ENCODE results near the gene NPDC1.

Gene NPDC1

DNA sequence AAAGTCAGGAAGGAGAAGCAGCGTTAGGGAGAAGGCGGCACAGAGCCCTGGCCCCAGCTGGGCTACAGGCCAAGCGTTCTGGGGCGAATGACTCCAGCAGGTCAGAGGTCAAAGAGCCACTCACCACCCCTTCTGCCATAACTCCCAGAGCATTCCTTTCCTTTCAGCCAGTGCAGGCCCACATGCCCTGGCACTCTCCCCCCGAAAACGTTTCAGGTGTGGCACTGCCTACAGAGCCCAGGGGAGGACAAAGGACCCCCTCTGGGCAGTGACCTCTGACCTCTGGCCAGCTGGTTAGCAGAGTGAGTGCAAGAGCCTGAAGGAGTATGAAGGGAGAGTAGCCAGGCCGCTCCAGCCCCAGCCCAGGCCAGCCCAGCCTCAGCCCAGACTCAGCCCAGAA lies 22.8 kb downstream of the NPDC1 start:
- DNase-seq = no peak

DNA sequence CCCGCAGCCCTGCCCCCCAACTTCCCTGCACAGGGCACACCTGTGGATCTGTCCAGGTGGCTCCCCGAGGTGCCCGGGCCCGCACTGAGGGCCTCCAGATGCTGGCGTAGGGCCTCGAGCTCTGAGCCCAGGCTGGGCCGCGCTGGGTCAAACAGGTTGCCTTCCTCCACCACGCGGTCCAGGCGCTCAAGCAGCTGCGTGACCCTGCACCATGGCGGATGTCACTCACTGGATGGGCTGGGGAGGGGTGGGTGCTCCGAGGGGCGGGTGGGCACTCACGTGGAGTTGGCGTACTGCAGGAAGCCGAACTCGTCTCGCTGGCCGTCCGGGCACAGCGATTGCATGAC lies 23.3 kb downstream of the NPDC1 start:
- no peak for DNase-seq

DNA sequence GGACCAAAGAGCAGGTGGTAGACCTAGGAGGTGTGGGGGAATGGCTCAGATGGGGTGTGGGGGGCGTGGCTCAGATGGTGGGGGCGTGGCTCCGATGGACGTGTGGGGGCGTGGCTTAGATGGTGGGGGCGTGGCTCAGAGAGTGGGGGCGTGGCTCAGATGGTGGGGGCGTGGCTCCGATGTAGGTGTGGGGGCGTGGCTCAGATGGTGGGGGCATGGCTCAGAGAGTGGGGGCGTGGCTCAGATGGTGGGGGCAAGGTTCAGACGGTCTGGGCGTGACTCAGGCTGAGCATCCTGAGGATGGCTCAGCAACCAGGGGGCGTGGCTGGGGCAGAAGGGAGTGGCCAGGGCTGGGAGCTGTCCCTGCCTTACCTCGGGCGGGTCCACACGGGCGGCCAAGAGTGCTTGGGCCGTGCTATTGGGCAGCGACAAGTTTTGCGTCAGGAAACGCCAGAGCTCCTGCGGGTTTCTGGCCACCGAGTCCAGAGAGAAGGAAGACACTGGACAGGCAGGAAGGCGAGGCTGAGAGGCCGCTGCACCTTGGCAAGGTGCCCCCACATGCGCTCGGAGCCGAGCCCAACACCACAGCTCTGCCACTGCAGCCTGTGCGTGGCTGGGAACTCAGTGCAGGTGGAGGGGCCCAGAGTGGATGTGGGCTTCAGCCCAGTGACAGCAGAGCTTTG lies 23.9 kb downstream of the NPDC1 start:
- no peak for DNase-seq

DNA sequence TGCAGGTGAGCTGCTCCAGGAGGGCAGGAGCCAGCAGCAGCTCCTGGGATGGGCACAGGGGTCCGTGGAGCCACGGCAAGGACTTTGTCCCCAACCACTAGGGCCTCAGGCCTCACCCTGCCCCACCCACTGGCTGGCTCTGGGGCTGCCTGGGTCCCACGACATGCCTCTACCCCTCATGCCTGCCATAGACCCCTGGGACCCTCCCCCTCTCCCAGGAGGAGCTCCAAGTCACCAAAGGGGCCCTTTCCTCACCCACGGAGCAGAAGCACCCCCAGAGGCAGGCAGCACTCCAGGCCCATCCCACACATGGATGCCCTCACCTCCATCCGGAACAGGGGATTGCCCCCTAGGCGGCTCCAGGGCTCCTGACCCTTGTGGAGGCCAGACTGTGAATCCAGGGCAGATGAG lies 24.4 kb downstream of the NPDC1 start:
- DNase-seq = no peak

DNA sequence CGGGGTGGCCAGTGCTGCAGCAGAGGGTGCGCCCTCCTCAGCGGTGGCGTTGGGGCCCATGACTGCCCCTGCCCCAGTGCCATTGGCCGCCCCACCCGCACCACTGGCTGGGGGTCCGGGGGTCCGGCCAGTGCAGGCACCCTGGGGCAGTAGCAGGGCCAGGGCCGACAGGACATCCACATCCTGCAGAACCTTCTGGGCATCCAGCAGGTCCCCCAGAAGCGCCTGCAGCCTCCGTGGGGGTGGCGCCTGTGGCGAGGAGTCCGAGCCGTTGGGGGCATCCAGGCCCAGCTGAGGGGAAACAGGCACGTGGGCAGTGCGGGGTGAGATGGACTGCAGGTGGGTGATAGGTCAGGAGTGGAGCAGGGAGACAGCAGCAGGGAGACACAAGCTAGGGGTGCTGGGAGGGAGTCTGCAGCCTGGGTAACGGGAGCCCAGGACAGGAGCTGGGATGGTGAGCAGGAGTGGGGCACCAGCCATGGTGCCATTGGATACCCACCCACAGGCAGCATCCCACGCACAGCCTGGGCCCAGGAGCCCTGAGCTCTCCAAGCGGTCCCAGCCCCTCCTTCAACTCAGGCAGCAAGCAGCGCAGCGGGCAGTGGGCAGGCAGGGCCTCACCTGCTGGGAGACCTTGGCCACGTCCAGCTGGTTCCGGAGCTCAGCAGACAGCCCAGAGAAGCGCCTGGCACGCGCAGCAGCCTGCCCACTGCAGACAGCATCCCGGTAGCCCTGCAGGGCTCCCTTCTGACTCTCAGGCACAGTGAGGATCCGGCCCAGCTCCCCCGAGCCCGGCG lies 25.0 kb downstream of the NPDC1 start:
- no peak for DNase-seq

DNA sequence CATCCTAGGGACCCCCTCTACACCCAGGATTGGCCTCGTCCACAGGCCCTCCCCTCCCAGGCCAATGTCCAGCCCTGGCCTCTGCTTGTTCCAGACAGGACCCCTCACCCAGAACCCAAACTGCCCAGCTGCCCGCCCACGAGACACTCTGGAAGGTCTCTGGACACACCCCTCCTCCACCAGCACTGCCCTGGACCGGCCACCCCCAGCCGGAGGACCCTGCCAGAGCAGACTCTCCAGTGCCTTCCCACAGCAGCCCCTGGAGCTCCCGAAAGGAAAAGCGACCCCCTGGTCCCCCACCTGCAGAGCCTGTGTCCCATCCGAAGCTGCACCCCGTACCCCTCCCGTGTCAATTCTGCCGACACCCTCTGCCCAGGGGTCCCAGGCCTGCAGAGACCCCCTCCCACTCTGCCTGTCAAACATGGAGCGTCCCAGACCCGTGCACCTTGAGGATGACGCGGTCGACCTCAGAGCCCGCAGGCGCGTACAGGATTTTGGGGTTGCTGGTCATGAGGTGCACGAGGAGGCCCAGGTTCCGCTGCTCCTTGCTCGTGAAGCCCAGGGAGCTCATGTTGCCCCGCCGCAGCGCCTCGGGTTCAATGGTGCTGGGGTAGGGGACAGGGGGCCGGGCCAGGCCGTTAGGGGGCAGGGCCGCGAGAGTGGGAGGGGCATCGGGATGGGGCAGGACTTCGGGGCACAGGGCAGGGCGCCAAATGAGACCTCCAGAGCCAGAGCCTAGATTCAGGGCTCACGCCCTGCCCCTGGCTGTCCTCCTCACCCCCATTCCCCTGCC lies 25.9 kb downstream of the NPDC1 start:
- no peak for DNase-seq

DNA sequence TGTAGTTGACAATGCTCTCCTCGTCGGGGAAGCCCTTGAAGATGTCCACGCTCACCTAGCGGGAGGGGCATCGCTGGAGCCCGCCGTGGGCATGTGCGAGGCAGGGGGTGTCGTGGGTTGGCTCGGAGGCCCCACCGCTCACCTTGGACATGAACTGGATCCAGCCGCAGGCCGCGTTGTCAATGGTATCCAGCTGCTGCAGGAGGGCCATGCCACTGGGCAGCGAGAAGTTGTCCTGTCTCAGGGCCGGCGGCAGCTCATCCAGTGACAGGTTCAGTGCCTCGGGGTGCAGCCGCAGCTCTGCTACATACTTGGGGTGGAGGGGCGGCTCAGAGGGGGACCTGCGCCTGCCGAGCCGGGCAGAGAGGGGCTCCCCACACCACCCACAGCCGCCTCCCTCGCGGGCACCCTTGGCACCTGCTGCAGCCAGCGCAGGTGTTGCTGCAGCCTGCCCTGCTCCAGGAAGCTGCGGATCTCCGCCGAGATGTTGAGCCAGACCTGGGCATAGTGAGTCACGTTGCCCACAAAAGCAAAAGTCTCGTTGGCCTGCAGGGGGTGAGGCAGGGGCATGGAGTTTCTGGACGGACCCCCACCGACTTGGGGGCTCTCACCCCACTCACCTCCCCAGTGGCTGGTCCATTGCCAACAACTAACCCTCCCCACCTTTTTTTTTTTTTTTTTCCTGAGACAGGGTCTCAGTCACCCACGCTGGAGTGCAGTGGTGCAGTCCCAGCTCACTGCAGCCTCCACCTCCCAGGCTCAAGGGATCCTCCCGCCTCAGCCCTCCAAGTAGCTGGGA lies 27.0 kb downstream of the NPDC1 start:
- no peak for DNase-seq

DNA sequence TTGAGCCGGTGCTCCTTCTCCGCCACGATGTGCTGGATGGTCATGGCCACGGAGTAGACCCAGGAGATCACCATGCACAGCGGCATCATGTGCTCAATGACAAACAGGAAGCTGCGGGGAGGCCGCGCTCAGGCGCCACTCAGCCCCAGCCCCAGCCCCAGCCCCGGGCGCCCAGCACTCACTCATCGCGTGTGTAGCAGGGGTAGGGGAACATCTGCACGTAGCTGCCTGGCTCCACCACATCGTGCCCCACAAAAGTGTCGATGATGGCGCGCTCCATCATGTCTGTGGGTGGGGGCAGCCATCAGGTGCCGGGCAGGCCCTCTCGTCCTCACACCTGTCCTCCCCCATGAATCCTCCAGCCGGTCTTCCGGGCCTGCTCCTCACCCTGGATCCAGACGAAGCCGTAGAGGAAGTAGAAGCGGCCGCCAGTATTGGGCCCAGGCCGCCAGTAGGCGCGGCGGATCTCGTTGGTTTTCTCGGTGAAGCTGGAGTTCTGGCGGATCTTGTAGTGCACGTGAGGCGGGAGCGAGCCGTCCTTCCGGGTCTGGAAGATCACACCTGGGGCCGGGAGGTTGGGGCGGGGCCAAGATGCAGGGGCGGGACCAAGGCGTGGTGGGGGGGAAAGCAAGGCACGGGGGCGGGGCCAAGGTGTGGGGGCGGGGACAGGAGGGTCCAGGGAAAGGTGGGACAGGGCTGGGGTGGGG lies 28.0 kb downstream of the NPDC1 start:
- DNase-seq = no peak

DNA sequence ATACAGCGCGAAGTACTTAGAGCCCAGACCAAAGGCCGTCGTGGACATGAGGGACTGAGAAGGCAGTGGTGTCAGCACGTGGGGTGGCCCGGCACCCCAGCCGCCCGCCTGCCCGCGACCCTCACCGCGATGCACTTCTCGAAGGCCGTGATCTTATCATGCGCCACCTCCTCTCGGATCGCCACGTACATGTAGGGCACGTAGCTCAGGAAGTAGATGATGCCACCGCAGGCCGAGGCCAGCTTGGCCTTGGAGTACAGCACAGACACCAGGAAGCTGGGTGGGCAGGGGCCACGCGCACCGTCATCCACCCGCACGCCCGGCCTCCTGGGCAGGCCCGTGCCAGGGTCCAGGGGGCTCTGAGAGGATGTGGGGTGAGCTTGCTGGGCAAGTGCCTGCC lies 28.9 kb downstream of the NPDC1 start:
- no peak for DNase-seq

DNA sequence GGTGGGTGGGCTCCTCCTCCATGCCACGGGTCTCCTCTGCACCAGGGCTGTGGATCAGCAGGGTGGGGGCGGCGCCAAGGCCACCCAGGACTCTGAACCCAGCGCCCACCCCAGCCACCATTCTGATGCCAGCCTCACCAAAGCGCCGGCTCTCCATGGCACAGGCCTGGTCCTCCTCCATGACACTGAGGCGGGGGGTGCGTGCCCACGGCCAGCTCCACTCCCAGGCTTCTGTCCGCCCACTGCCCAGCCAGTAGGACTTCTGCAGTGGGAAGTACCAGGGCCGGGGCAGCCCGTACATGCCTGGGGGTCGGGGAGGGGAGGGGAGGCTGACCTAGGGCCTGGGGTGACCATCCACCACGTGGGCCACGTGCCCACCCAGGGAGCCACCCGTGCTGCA lies 29.5 kb downstream of the NPDC1 start:
- no peak for DNase-seq

DNA sequence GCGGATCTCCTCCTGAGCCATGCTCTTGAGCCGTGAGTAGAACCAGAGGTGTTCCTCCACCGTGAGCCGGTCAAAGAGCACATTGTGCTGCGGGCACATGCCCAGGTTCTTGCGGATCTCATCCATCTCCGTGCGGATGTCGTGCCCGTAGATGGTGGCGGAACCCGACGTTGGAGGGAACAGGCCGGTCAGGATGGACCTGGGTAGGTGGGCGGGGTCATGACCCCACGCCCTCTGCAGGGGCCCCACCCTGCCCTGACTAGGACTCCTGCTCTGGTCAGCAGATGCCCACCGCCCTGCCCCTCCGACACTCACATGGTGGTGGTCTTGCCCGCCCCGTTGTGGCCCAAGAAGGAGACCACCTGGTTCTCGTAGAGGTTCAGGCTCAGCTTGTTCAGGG lies 30.0 kb downstream of the NPDC1 start:
- DNase-seq = no peak

DNA sequence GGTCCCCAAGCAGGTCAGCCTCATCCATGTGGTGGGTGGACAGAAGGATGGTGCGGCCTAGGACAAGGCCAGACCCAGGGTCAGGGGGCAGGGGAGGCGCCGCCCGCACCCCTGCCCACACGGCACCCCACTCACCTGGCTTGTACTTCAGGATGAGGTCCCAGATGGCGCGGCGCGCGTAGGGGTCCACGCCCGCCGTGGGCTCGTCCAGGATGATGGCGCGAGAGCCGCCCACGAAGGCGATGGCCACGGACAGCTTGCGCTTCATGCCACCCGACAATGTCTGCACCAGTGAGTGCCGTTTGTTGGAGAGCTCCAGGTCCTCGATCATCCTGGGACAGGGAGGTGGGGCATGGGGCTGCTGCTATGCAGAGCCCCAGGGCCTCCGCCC lies 30.4 kb downstream of the NPDC1 start:
- no peak for DNase-seq

DNA sequence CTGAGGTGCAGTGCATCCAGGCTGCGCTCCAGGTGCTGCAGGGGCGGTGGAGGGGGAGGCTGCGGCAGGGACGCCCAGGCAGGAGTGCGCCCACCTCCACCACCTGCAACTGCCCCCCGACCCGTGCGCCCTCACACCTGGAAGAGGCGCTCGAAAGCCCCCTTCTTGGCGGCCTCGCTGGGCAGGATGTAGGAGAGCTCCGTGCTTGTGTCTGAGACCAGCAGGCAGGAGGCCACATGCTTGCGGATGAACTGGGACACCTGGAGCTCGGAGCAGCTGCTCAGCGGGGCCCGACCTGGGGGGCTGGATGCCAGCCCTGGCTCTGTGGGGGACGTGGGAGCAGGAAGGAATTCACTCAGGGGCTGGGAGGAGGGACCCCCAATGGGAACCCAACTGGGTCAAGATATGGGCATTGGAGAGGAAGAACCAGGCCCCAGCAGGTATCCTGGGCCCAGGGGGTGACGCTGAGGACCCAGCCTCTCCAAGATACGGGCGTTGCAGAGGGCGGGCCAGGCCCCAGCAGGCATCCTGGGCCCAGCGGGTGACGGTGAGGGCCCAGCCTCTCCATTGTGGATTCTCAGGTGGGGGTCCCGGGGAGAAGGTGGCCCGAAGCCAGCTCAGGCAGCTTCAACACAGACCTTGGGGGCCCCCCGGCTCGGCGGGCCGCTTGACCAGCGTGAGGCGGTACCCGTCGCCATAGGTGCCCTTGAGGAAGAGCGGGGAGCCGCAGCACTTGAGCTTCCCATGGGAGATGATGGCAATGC lies 31.0 kb downstream of the NPDC1 start:
- no peak for DNase-seq

DNA sequence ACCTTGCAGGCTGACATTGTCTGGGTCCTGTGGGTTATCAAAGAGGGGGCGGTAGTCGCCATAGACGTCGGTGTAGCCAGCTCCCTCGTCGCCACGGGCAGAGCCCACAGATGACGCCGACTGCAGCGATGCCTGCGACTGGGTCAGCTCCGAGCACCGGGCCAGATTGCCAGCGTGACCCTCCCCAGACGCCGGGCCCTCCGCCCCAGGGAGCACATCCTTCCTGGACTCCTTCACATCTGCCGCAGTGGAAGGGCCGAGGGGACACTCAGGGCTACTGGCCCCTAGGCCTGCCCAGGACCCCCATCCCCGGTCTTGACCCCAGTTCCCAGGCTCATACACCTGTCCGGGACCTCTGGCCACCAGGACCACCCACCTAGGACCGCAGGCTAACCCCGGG lies 31.8 kb downstream of the NPDC1 start:
- no peak for DNase-seq

DNA sequence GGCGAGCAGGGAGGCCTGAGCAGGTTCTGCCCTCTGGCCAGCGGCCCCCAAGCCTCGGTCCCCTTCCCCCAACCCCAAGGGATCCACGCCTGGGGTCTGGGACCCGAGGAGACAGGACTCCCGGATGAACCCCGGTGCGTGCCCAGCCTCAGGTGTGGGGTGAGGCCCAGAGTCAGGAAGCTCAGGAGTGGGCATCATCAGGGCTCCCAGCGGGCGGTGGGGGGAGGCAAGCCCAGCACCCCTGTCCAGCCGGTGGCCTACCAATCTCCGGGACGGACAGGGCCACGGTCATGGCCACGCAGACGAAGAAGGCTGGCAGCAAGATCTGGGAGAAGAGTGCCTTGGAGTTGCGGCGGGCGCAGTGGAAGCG lies 32.4 kb downstream of the NPDC1 start:
- DNase-seq = no peak

DNA sequence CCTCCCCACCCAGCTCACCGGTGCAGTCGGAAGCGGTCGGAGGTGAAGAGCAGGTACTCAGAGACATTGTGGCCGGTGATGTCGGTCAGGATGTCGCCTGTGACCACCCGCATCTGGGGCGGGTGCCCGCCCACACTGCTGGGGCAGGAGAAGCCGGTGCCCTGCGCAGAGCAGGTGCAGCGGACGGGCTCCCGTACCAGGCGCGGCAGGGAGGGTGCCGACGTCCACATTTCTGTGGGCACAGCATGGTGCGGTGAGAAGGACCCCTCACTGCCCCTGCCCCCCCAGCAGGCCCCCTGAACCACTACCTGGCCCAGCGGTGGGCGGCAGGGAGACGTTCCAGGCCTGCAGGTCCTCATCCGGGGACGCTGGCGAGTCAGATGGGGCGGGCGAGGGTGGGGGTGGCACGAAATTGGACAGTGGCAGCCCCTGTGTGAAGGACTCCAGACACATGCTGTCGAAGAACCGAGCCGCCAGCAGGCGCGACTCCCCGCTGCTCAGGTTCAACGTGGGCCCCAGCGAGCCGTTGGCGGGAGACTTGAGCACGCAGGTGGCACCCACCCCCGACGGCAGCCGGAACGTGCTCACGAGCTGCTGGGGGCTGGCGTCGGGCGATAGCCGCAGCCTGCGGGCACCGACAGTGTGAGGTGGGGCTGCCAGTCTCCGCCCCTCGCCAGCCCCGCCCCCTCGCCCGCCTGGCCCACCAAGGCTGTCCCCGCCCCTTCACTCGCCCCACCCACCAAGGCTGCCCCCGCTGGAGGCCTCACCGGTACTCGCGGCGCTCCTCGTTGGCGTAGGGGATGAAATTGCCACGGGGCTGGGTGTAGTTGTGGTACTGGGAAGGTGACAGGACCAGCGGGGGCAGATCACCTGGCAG lies 33.0 kb downstream of the NPDC1 start:
- DNase-seq = no peak

DNA sequence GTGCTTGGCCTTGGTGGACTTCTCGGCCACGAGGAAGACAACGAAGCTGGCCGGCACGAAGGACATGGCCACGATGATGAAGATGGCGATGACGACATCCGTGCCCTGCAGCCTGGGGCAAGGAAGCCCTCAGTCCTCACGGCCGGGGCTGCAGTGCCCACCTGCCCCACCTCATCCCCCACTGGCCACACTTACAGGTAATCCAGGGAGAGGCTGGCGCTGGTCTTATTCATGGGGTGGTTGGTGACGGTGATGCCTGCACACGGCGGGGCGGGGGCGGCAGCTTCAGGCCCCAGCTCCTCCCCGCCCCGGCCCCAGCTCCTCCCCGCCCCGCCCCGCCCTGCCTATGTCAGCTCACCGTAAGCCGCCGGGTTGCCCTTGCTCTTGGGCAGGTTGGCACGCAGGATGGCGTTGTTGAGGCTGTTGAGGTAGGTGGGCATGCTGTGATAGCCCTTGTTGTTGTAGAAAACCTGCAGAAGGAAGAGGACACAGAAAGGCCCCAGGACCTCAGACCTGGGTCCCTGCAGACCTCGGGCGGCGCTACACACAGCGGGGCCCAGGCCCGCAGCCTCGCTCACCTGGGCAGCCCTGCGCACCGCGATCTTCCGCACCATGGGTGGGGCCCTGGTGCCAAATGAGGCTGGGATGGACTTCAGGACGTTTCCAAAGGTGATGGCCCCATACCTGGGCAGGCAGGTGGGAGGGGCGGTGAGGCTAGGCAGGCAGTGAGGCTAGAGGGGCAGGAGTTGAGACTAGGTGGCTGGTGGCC lies 33.9 kb downstream of the NPDC1 start:
- no peak for DNase-seq

DNA sequence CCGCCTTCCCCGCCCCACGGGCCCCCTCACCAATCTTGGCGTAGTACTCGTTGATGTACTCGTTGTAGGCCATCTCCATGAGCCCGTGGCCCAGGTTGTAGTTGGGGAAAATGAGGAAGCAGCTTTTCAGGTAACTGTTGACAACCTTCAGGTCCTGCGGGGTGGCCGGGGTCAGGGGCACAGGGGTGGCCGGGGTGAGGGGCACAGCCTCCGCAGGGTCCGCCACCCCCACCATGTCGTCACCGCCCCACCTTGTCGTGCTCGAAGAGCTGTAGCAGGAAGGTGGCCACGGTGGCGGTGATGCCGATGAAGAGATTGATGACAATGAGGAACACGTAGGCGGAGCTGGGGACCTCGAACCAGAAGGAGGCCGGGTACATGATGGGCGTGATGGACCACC lies 34.8 kb downstream of the NPDC1 start:
- DNase-seq = no peak

DNA sequence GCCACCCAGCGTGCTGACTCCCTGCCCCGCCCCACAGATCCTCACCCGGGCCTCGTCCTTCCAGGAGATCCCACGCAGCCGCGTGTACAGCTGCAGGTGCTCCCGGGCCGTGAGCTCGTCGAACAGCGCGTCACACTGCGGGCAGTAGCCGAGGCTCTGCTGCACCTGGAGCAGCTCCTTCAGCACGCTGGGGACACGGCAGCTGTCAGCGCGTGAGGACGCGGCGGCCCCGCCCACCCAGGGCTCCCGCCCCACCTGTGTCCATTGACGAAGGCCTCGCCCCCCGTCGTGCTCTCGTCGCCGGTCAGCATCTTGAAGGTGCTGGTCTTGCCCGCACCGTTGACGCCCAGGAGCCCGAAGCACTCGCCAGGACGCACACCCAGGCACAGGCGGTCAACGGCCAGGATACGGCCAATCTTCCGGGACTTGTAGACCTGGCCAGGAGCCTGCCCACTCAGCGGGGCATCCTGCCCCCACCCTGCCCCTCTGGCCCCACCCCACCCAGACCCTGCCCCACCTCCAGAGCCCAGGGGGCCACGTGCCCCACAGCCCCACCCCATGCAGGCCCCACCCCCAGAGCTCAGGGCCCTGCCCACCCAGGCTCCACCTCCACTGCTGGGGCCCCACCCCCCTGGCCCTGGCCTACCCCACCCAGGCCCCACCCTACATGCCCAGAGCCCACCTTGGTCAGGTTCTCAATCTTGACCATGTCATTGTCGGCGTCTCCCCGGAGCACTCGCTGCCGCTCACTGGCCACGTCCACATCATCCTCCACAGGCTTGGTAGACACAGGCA lies 35.8 kb downstream of the NPDC1 start:
- DNase-seq = no peak

Data from NCI-H524 treated with DMSO at 0.1 percent for 48 hours (cell line).